SK-N-SH treated with all-trans-retinoic acid at 6 μM for 48 hours (cell line): ENCODE data around the gene RAB7B.

Experiments
- ATAC-seq: fragments of 200-7000 bp; cut with Tn5 transposase; 3 replicates; pipeline ENCODE4 v1.9.1; 2020; ENCODE audit warnings: mild to moderate bottlenecking, moderate library complexity
- ARNTL ChIP-seq: fragments of 450-650 bp; formaldehyde crosslinking; IDR thresholded peaks from 2 replicates; pipeline ENCODE4 v1.5.0; 2020; ENCODE audit warnings: low read depth, mild to moderate bottlenecking, moderate library complexity, borderline replicate concordance
- BACH2 ChIP-seq: fragments of 250-450 bp; sonication (Bioruptor Pico); IDR thresholded peaks from 2 replicates; pipeline ENCODE4 v1.9.0; 2021; ENCODE audit warnings: mild to moderate bottlenecking, borderline replicate concordance
- CREB5 ChIP-seq: fragments of 250-450 bp; sonication (Bioruptor Pico); IDR thresholded peaks from 2 replicates; pipeline ENCODE4 v1.5.1; 2020; ENCODE audit warnings: low read depth, mild to moderate bottlenecking, moderate library complexity
- CSDC2 ChIP-seq: fragments of 250-450 bp; sonication (Bioruptor Pico); IDR thresholded peaks from 2 replicates; pipeline ENCODE4 v1.5.0; 2020; ENCODE audit warnings: mild to moderate bottlenecking, moderate library complexity
- CSRNP3 ChIP-seq: fragments of 250-450 bp; sonication (Bioruptor Pico); IDR thresholded peaks from 2 replicates; pipeline ENCODE4 v1.5.1; 2021; ENCODE audit warnings: mild to moderate bottlenecking, moderate library complexity
- ESRRG ChIP-seq: fragments of 250-450 bp; sonication (Bioruptor Pico); IDR thresholded peaks from 2 replicates; pipeline ENCODE4 v1.6.1; 2021; ENCODE audit warnings: mild to moderate bottlenecking
- GLIS3 ChIP-seq: fragments of 250-450 bp; sonication (Bioruptor Pico); IDR thresholded peaks from 2 replicates; pipeline ENCODE4 v1.5.0; 2020; ENCODE audit warnings: mild to moderate bottlenecking, moderate library complexity
- ISL1 ChIP-seq: fragments of 250-450 bp; sonication (Bioruptor Pico); IDR thresholded peaks from 2 replicates; pipeline ENCODE4 v2.1.2; 2022; ENCODE audit warnings: mild to moderate bottlenecking, moderate library complexity
- OSR1 ChIP-seq: fragments of 250-450 bp; sonication (Bioruptor Pico); IDR thresholded peaks from 2 replicates; pipeline ENCODE4 v1.8.0; 2022; ENCODE audit warnings: moderate library complexity, mild to moderate bottlenecking, inconsistent platforms
- POU6F1 ChIP-seq: fragments of 250-450 bp; sonication (Bioruptor Pico); IDR thresholded peaks from 2 replicates; pipeline ENCODE4 v1.8.0; 2021; ENCODE audit warnings: low read depth, mild to moderate bottlenecking, moderate library complexity, borderline replicate concordance
- PPARA ChIP-seq: fragments of 250-450 bp; sonication (Bioruptor Pico); IDR thresholded peaks from 2 replicates; pipeline ENCODE4 v1.5.0; 2020; ENCODE audit warnings: mild to moderate bottlenecking, borderline replicate concordance
- RARB ChIP-seq: fragments of 250-450 bp; sonication (Bioruptor Pico); IDR thresholded peaks from 2 replicates; pipeline ENCODE4 v1.8.0; 2021; ENCODE audit warnings: mild to moderate bottlenecking, moderate library complexity
- SNAI2 ChIP-seq: fragments of 250-450 bp; sonication (Bioruptor Pico); IDR thresholded peaks from 2 replicates; pipeline ENCODE4 v1.5.0; 2020; ENCODE audit warnings: mild to moderate bottlenecking, moderate library complexity
- TOX ChIP-seq: fragments of 250-450 bp; sonication (Bioruptor Pico); IDR thresholded peaks from 2 replicates; pipeline ENCODE4 v1.8.0; 2021; ENCODE audit warnings: mild to moderate bottlenecking, moderate library complexity, borderline replicate concordance
- TSHZ2 ChIP-seq: fragments of 250-450 bp; sonication (Bioruptor Pico); IDR thresholded peaks from 2 replicates; pipeline ENCODE4 v1.5.0; 2020; ENCODE audit warnings: mild to moderate bottlenecking, moderate library complexity
- ZC3H10 ChIP-seq: fragments of 250-450 bp; sonication (Bioruptor Pico); IDR thresholded peaks from 2 replicates; pipeline ENCODE4 v1.5.1; 2021; ENCODE audit warnings: mild to moderate bottlenecking, moderate library complexity
- ZFP3 ChIP-seq: fragments of 250-450 bp; sonication (Bioruptor Pico); IDR thresholded peaks from 2 replicates; pipeline ENCODE4 v1.5.0; 2020; ENCODE audit warnings: mild to moderate bottlenecking, moderate library complexity
- ZFP30 ChIP-seq: fragments of 450-650 bp; formaldehyde crosslinking; IDR thresholded peaks from 2 replicates; pipeline ENCODE4 v1.5.0; 2022; ENCODE audit warnings: mild to moderate bottlenecking, moderate library complexity
- ZNF565 ChIP-seq: fragments of 450-650 bp; formaldehyde crosslinking; conservative IDR thresholded peaks from 2 replicates; pipeline ENCODE4 v1.5.0; 2020; ENCODE audit warnings: low read depth, mild to moderate bottlenecking, moderate library complexity
- ZNF70 ChIP-seq: fragments of 450-650 bp; formaldehyde crosslinking; IDR thresholded peaks from 2 replicates; pipeline ENCODE4 v1.5.0; 2020; ENCODE audit warnings: mild to moderate bottlenecking, moderate library complexity

RAB7B gene

GRCh38 chr1:205950826-205951549, 52.2 kb downstream of the RAB7B start:
- ATAC-seq: no peak
- no peak for TF ChIP-seq TOX (CRISPR knock-in tag)
- no peak for TF ChIP-seq ZC3H10
- TF ChIP-seq GLIS3: no peak
- TF ChIP-seq ZNF565 (CRISPR knock-in tag): no peak
- no peak for TF ChIP-seq RARB (CRISPR knock-in tag)
- no peak for TF ChIP-seq ZFP3 (CRISPR knock-in tag)
- no peak for TF ChIP-seq ZNF70 (CRISPR knock-in tag)
- TF ChIP-seq POU6F1 (CRISPR knock-in tag): no peak
- no peak for TF ChIP-seq CSRNP3 (CRISPR knock-in tag)
- TF ChIP-seq ISL1 (CRISPR knock-in tag): no peak
- TF ChIP-seq ZFP30 (CRISPR knock-in tag): no peak
- TF ChIP-seq BACH2 (CRISPR knock-in tag): no peak
- TF ChIP-seq TSHZ2: no peak
- TF ChIP-seq CREB5 (CRISPR knock-in tag): no peak
- no peak for TF ChIP-seq ESRRG (CRISPR knock-in tag)
- no peak for TF ChIP-seq CSDC2 (CRISPR knock-in tag)

- TF ChIP-seq ZFP3 (CRISPR knock-in tag): no peak
- peak; percentile 36; the same call in 2 of the 3 replicates for ATAC-seq
Measured at GRCh38 chr1:205950280-205950679, 52.9 kb downstream of the RAB7B start.

GRCh38 chr1:205949753-205950152, 53.4 kb downstream of the RAB7B start:
- ATAC-seq: no peak
- TF ChIP-seq ARNTL (CRISPR knock-in tag): no peak
- no peak for TF ChIP-seq TOX (CRISPR knock-in tag)
- TF ChIP-seq RARB (CRISPR knock-in tag): no peak
- TF ChIP-seq CSRNP3 (CRISPR knock-in tag): no peak
- TF ChIP-seq CSDC2 (CRISPR knock-in tag): no peak
- TF ChIP-seq GLIS3: no peak
- no peak for TF ChIP-seq SNAI2 (CRISPR knock-in tag)
- no peak for TF ChIP-seq ESRRG (CRISPR knock-in tag)
- TF ChIP-seq BACH2 (CRISPR knock-in tag): no peak
- TF ChIP-seq ISL1 (CRISPR knock-in tag): no peak
- no peak for TF ChIP-seq TSHZ2
- TF ChIP-seq ZNF70 (CRISPR knock-in tag): no peak
- no peak for TF ChIP-seq ZC3H10
- no peak for TF ChIP-seq ZFP30 (CRISPR knock-in tag)
- no peak for TF ChIP-seq PPARA (CRISPR knock-in tag)
- no peak for TF ChIP-seq CREB5 (CRISPR knock-in tag)
- no peak for TF ChIP-seq POU6F1 (CRISPR knock-in tag)
- no peak for TF ChIP-seq OSR1
